Stimulated activated naive CD8-positive, alpha-beta T cell treated with anti-CD3 and anti-CD28 coated beads, Interleukin-15, Interleukin-2, amounts not matched to agents 100 U/mL and 50 U/mL, for 24 hours (primary cell): ENCODE results near the gene SLC13A1.
A peak's percentile ranks its signal among the peaks of the same experiment; 100 is the strongest.

Experiments
- ATAC-seq: fragments of 150-1000 bp; cut with Tn5 transposase; one replicate; pipeline ENCODE4 v1.10.0; 2021
- DNase-seq: peaks from one replicate; pipeline ENCODE4 v3.0.0; 2021

SLC13A1 gene

DNA sequence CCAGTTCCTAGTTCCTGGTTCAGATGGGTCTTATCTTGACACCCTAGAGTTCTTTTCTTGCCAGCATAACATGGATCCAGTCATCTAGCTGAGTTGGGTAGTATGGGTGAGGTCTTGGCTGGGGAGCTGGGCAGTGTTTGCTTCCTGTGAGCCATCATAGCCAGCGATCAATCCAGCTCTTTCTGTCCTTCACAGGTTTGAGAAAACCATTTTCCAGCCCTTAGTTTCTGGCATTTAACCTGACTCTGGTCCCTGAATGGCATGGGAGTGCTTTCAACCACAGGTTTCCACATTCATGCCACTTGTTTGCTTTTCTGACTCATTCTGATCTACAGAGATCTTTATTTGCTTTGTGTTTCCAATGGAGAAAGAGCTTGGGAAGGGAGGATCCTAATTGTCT is 8.6 kb downstream of the SLC13A1 start:
- DNase-seq (no peak), ATAC-seq (no peak)

DNA sequence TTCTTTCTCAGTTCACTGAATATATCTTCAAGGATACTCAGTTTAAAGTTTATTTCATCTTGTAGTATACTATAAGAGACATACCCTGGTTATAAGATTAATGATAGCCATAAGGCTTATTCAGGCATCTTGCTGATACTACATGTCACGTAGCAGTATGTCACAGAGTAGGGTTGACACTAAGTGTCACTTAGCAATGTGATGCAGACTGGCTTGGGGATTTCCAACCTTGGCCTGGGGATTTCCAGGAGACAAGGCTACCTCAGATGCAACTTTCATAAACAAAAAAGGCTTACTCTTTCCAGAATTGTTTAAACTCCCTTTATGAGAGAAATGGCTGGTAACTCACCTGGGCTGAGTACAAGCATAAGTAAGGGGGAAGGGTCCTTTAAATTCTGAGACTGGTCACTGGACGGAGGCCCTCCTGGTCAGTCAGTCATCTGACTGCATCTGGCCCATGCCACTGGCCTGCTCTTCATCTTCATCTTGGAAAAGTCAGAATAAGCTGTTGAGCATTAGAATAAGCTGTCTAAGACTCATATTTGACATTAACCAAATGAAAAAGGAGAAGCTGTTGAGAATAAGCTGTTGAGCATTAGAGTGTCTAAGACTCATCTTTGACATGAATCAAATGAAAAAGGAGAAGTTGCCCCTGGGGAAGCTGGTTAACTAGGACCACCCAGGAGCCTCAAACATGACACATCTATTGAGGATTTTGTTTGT is 9.5 kb downstream of the SLC13A1 start:
- no peak for ATAC-seq
- DNase-seq = peak; percentile 5

DNA sequence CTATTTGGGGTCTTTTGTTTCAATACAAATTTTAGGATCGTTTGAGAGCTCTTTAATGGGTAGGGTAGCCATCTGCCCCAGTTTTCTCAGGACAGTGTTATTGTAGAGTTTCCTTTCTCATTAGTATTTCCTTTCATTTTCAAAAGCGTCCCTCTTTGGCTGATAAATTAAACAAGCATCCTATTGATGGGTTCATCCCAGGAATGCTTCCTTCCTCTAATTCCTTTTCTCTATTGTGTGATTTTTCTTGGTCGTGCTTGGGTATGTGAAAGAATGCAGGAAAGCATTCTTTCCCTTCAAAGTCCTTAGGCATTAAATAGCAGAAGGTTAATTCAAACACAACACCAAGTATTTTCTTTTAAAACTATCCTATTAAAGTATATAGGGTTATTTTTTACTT is 14.0 kb downstream of the SLC13A1 start:
- no peak for ATAC-seq
- DNase-seq = no peak

DNA sequence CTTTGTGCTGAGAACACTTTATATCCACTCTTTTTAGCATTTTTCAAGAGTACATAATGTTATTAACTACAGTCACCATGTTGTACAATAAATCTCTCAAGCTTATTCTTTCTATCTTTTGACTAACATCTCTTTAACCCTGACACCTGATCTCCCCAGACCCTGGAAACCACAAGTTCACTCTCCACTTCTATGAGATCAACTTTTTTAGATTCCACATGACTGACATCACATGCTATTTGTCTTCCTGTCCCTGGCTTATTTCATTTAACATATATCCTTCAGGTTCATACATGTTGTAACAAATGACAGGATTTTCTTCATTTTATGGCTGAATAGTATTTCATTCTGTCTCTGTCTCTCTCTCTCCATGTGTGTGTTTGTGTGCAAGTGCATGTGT is 15.5 kb downstream of the SLC13A1 start:
- no peak for DNase-seq
- ATAC-seq = no peak

DNA sequence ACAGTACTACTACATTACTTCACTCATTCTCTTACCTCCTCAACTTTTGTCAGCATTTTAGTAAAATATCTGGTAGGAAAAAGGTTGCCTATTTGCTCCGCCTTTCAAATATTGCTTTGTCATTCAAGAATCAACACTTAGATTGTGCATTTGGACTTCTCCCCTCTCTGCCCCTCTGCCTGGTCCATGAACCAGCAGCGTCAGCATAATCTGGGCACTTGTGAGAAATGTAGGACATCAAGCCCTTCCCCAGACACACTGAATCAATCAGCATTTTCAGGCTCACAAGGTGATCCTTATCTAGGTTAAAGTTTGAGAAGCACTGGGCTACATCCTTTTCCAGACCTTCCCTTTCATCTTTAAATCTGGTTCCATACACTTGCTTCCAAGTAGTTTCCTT is 16.3 kb downstream of the SLC13A1 start:
- ATAC-seq (no peak), DNase-seq (no peak)

DNA sequence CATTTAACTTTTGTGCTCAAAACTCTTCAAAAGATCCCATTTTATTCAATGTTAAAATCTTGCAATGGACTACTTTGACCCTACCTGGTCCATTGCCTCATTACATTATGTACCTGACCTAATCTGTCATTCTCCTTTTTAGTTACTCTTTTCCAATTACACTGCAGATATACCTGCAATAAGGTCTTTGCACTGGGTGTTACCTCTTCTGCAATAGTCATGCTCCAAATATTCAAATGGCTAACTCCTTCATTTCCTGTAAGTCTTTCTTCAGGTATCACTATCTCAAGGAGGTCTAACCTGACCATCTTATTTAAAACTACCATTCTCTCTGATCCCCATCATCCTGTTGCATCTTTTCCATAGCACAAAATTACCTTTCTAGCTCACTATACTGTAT is 22.3 kb downstream of the SLC13A1 start:
- no peak for DNase-seq
- ATAC-seq = no peak

DNA sequence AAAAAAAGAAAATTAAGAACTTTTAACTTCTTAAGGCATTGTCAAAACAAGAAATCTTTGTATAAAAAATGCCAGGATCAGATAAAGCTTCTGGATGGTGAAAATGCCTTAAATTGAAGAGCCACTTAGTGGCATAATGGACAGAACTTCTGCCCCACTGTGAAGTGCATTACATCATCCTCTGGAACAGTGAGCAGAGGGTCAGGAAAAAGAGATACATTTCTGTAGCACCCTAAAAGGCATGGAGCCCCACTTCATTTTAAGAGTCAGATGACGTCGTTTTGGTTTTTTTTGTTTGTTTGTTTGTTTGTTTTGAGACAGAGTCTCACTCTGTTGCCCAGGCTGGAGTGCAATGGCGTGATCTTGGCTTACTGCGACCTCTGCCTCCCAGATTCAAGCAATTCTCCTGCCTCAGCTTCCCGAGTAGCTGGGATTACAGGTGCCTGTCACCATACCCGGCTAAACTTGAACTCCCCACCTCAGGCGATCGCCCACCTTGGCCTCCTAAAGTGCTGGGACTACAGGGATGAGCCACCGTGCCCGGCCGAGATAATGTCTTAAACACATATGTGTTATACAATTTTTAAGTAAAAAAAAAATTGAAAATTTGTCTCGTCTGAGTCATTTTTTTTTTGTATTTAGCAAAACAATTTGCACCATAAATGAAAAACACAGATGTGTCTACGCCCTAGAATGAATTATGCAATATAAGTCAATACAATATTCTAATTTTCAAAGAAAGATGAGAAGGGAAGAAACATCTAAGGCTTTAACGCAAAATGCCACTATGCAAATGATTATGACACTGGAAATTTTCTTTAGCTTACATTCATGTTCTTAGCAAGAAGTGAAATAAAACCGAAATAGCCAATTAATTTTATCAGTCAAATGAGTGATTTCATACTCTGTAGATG is 29.2 kb downstream of the SLC13A1 start:
- no peak for ATAC-seq
- DNase-seq = no peak

DNA sequence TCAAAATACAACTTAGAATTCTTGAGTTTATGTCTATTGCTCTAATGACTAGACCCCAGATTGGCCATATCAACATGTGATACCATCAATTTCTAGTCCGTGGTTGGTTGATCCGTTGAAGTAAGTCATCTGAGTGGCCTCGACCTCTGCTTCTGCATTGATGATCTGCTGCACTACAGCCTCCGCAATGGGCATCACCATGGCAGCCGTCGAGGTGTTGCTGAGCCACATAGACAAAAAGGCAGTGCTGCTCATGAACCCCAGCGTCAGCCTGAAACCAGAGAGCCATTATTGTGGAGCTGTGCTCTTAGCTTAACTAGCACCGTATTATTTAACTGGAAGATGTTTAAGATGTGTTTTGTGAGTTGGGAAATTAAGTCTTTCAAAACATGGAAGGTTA is 30.7 kb downstream of the SLC13A1 start:
- DNase-seq (no peak), ATAC-seq (no peak)

DNA sequence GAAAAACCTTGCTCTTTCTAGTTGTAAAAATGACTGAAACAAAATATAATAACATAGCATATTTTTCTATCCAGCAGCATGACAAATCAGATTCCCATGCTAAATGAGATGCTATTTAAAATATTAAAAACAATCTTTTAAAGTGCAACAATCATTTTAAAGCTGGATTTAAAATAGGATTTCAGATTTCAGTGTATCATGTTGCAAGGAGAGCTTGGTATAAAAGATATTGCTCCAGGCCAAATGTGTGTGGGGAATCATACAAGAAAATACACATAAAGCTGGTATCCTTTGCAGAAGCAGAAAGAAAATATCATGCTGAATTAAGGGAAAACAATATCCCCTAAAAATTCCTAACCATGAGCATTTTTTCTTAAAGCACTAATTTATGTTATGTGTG is 42.2 kb downstream of the SLC13A1 start:
- DNase-seq (no peak), ATAC-seq (no peak)

DNA sequence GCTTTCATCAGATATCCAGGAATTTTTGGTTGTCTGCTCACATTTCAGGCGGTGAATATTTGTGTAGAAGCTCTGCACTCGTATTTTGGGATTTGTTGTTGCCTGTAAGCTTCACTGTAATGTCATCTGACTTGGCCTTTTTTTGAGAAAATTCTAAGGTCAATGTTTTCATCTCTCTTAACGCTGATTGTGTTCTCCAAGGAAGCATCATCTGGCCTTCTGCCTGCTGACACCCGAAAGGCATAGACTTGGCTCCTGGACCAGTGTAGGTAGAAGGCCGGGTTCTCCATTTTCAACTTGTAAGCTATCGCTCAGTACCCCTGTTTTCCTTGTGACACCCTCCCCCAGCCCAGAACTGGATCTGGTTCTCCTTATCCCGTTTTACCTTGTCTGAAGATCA is 44.2 kb downstream of the SLC13A1 start:
- ATAC-seq (no peak), DNase-seq (no peak)

DNA sequence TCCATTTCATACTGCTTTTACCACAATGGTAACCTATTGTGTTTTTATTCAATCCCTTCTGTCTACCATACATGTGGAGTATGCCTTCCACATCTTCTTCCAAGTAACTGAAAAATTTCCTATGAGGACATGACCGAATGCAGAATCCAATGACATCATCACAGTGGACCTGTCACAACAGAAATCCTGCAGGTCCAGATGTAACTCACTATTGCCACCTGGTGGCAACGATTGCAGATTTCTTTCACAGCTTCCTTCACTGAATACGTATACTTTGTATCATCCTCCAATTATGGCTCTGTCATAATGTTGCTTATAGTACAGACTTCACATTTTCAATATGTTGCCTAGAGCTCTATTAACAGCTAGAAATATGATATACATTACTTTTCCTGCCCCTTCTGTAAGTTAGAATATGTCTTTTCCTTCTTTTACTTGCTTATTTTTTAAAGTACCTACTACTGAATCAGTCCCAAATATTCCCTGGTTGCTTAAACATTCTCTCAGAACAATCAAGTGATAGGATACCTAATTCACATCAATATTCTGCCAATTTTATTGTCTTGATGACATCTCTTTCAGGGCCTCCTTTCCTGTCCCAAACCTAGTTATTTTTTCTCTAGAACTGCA is 45.4 kb downstream of the SLC13A1 start:
- ATAC-seq = peak; percentile 40

DNA sequence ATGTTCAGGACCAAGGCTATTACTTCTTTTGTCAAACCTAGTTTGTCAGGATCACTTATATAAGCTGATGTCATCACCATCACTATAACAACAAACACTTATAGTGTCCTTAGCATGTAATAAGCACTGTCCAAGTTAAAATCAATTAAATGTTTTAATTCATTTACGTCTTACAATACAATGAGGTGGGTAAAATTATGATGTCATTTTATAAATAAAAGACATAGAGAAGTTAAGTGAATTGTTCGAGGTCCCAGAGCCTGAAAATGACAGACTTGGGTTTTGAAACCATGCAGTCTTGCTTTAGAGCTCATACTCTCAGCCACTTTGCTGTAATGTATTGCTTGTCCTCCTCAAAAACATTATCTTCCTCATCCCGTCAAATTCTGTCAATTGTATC is 48.3 kb downstream of the SLC13A1 start:
- ATAC-seq = no peak
- no peak for DNase-seq

More for the DNA sequence above, 45.4 kb downstream of the SLC13A1 start:
- peak; percentile 43 for DNase-seq

DNA sequence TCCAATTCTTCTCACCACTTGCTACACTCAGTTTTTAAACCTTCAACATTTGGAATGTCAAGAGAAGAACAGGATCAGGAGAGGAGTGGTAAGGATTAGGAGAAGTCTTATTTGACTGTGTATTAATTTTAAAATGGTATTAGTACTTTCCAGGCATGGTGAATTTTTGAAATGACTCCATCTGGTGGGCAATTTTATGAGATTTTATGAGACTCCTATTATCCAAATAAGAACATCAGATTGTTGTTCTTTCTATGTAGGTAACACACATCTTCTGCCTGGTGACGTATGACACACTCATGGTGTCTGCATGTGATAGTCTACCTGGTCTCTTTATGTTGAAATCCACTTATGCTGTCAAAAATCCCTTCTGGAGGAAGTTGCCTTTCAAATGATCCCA is 51.0 kb downstream of the SLC13A1 start:
- DNase-seq (no peak), ATAC-seq (no peak)

DNA sequence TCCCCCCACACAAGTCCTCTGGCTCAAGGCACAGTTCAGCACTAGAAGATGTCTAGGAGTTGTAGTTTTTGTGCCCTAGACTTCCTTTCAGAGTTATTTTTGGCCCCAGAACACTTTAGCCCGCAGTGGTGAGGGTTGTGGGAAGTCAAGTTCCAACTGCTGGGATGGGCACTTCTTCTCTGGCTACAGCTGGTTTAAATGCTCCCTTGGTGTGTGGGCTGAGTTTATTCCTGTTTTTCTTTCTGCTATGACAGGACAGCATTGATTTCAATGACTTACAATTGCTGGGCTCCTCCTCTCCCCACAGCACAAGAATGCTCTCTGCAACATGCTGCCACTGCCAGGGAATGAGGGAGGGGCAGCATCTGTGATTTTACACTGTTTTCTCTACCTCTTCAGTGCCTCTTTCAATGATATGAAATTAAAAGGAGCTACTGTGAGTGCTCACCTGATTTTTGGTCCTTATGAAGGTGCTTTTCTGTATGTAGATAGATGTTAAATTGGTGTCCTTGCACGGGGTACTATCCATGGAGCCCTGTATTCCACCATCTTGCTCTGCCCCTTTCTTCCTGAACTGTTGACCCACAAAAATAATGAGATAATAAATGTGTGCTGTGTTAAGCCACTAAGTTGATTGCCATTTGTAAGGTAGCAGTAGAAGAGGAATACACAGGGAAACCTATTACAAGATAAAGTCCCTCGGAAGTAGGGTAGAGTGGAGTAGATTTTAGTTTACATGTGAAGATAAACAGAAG is 56.3 kb downstream of the SLC13A1 start:
- ATAC-seq (no peak), DNase-seq (no peak)

DNA sequence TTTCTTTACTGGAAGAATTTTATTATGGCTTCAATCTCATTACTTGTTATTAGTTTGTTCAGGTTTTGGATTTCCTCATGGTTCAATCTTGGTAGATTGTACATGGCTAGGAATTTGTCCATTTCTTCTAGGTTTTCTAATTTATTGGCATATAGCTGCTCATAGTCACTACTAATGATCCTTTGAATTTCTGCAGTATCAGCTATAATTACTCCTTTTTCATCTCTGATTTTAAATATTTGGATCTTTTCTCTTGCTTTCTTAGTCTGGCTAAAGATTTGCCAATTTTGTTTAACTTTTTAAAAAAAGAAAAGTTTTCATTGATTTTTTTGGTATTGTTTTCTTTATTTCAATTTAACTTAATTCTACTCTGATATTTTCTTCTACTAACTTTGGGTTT is 59.2 kb downstream of the SLC13A1 start:
- ATAC-seq = no peak
- no peak for DNase-seq

DNA sequence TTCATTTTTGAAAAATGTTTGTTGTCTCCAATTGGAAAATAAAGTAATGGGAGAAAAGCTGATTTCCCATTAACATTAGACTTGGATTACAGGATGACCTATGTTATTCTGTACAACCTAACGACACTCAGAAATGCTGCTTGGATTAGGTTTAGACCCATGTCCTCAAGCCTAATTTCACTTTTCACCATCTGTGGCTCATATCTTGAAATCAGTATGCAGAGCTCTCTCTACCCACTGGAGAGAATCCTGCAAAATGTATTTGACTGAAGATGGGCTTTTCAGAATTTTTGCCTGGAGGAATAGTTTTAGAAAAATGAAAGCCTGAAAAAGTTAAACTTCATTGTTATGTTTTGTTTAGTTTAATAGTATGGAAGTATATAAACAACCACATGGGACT is 63.8 kb downstream of the SLC13A1 start:
- no peak for DNase-seq
- ATAC-seq = no peak

DNA sequence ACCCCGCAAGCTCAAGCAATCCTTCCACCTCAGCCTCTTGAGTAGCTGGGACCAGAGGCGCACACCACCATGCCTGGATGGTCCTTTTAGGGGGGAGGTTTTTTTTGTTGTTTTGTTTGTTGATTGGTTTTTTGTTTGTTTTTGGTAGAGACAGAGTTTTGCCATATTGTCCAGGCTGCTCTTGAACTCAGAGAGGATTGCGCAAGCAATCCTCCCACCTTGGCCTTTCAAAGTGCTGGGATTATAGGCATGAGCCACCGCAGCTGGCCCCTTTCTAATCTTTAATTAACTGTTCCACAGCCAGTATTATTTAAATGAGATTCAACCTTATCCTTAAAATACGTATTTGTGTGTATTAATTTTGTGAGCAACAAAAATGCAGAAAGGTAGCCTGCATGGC is 65.8 kb downstream of the SLC13A1 start:
- no peak for DNase-seq
- no peak for ATAC-seq

DNA sequence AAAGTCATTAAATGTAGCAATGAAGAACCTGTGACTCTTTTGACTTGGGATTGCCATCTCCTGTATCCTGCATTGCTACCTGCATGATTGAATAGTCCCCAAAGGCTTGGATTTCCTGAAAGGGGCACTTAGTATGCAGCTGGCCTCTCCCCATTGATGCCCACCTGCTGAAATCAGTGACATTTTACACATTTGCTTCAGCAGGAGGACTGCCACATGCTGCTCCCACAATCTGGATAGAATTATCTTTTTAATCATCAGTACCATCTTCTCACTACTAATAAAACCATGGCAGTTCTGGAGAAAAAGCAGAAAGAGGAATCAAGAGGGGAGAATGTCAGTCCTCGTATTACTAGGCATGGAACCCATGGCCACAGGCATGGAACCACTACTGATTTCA is 67.8 kb downstream of the SLC13A1 start:
- no peak for DNase-seq
- no peak for ATAC-seq

DNA sequence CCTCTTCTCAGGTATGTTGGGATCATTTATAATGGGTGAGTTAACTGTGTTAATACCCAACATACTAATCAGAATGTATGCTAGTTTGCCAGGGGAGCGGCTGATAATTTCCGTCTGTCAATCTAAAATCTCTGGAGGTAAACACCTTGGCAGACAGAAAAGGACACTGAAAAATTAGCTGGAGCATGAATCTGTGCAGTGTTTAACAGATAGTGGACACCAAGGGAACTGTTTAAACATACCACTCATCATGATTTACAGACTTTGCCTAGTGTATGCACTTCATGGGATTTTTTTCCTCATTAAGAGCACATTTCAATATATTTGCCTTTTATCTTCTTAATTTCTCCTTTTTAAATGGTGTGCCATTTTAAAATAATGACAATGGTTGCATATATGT is 68.2 kb downstream of the SLC13A1 start:
- no peak for ATAC-seq
- no peak for DNase-seq

DNA sequence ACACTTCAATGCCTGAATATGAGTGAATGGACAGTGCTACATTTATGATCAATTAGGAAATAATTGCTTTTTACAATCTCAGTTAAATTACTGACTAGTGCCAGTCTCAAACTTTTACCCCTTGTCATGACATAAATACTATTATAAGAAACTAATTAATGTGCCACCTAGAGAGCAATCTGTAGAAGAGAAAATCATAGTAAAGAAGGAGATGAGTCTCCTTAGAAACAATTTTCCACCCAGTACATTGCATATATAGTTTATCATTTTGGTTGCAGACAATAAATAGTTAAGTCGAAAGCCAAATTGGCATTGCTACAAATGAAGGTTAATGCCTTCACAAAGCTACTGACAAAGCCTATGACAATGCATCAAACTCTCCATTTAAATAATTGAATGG is 68.6 kb downstream of the SLC13A1 start:
- DNase-seq (no peak), ATAC-seq (no peak)

DNA sequence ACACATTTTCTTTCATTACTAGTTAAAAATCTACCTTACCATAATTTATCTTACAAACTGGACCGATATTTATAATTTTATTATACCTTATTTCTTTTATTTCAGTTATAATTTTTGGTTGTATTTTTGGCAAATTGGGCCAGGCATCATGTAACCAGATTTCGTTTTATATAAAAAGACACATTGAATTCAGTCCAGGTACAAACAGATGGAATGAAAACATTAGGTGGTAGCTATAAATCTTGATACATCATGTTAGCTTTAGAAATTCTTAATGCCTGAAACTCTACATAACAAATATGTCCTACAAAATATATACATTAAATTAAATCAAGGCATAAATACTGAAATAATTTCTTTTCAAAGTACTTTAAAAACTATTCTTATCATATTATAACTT is 73.1 kb downstream of the SLC13A1 start:
- ATAC-seq (no peak), DNase-seq (no peak)

DNA sequence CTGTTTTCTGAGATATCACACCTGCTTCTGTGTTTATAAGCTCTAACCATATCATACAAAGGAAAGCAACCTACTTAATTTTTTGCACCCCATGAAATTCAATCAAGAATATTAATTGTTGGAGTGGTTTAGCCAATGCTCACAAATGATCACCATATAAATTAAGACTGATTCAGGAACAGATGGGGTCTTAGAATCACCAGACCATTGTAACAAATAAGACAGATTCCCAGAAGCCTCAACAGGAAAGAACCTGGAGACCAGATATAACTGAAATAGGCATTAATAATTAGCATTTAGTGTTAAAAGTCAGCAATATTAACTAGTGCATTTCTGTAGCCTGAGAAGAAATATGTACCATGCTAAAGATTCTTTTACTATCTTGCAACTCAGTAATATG is 73.6 kb downstream of the SLC13A1 start:
- DNase-seq (no peak), ATAC-seq (no peak)

DNA sequence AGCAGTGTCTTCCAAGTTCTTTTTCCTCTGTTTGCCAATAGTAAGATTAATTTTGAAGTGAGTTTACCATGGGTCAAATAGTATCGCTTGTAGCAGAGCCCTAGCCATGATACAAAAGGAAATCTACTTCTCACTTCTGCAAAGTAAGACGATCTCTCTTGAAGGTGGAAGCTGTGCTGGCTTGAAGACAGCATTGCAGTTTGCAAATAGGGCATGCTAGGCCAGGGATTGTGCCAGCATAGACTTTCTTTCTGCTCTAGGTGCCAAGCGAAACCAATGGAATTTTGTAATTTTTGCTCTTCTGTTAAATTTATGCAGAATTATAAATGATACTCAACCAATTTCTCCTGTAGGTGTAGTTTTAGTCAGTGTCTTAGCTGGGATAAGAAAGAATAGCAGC is 74.5 kb downstream of the SLC13A1 start:
- ATAC-seq = no peak

More for the DNA sequence above, 74.5 kb downstream of the SLC13A1 start:
- no peak for DNase-seq
